Upper lobe of right lung (tissue), 1 donor: ENCODE data around the gene APBB2. TPM values are rescaled to one million over a fixed set of nuclear protein-coding genes. Genes with fewer than 3 reads are reported as not detected.

ENCODE experiments used
- ATAC-seq: fragments of 200-7000 bp; cut with Tn5 transposase; one replicate; pipeline ENCODE4 v1.9.1; 2020; ENCODE audit warnings: mild to moderate bottlenecking, moderate library complexity
- DNase-seq: peaks from one replicate; pipeline ENCODE4 v3.0.0-alpha.2; 2020
- H3K27ac ChIP-seq: fragments of 200-600 bp; one replicate; pipeline ENCODE4 v1.8.0; 2022
- H3K27me3 ChIP-seq: fragments of 200-600 bp; one replicate; pipeline ENCODE4 v1.8.0; 2022; ENCODE audit warnings: mild to moderate bottlenecking
- H3K36me3 ChIP-seq: fragments of 200-600 bp; one replicate; pipeline ENCODE4 v1.8.0; 2022
- H3K4me1 ChIP-seq: fragments of 200-600 bp; one replicate; pipeline ENCODE4 v1.8.0; 2022
- H3K4me3 ChIP-seq: fragments of 200-600 bp; one replicate; pipeline ENCODE4 v1.8.0; 2022; ENCODE audit warnings: mild to moderate bottlenecking
- H3K9me3 ChIP-seq: fragments of 200-600 bp; one replicate; pipeline ENCODE4 v1.8.0; 2022
- CTCF ChIP-seq: fragments of 200-600 bp; IDR thresholded peaks from one replicate; pipeline ENCODE4 v1.8.0; 2022; ENCODE audit warnings: antibody characterized with exemption
- intact Hi-C: fragments of 100-400 bp; cut with DNase I; formaldehyde crosslinking; loops from one replicate; pipeline ENCODE4 v1.11.0; 2022
- total RNA-seq: library from RNA; stranded (reverse); fragmentation: NEBNext Ultra II Directional; extraction: Animal tissue kit (Norgen Biotek cat#: 25700); gene quantifications from one replicate; pipeline ENCODE4 v1.2.1, GENCODE V29; 2021
- donor health status: DM: no; HTN: yes; CAD: no; lungs with severe emphysema.

The APBB2 gene
- total RNA-seq, 1 donor from 2014 or later = 88.2 TPM

- DNase-seq (no peak), ATAC-seq (no peak)
- no peak for TF ChIP-seq CTCF
- Histone ChIP-seq H3K36me3 (no peaks in the 10 kb centered on the region), H3K4me3 (no peak overlapping the region), H3K9me3 (no peaks in the 10 kb centered on the region), H3K4me1 (no peaks in the 10 kb centered on the region), H3K27me3 (no peaks in the 10 kb centered on the region), H3K27ac (no peak overlapping the region)
- intact Hi-C loops = no loop called here
These were observed 409.7 kb downstream of the APBB2 start for GRCh38 chr4:40804598-40804997.

- peak; percentile 40 for ATAC-seq
- Histone ChIP-seq H3K27ac (no peak overlapping the region), H3K27me3 (no peaks in the 10 kb centered on the region), H3K4me3 (no peak overlapping the region), H3K4me1 (no peaks in the 10 kb centered on the region), H3K36me3 (no peaks in the 10 kb centered on the region), H3K9me3 (no peaks in the 10 kb centered on the region)
- intact Hi-C loops = no loop called here
- no peak for DNase-seq
- TF ChIP-seq CTCF = no peak
These were observed 414.3 kb downstream of the APBB2 start for GRCh38 chr4:40800064-40800463.

GRCh38 chr4:40789771-40790170 is 424.6 kb downstream of the APBB2 start:
- Histone ChIP-seq H3K4me1 (no peaks in the 10 kb centered on the region), H3K9me3 (no peaks in the 10 kb centered on the region), H3K27ac (no peak overlapping the region), H3K27me3 (no peaks in the 10 kb centered on the region), H3K36me3 (no peaks in the 10 kb centered on the region), H3K4me3 (no peak overlapping the region)
- TF ChIP-seq CTCF = no peak
- DNase-seq = no peak
- intact Hi-C loops = no loop called here
- no peak for ATAC-seq

GRCh38 chr4:40789031-40789430 is 425.3 kb downstream of the APBB2 start:
- no peak for TF ChIP-seq CTCF
- H3K4me1 ChIP-seq = no peaks in the 10 kb centered on the region
- H3K4me3 ChIP-seq = no peak overlapping the region
- H3K27ac ChIP-seq = peak overlapping the region; percentile 9
- intact Hi-C loops = no loop called here
- ATAC-seq = no peak
- no peaks in the 10 kb centered on the region for H3K27me3 ChIP-seq
- no peaks in the 10 kb centered on the region for H3K36me3 ChIP-seq
- no peaks in the 10 kb centered on the region for H3K9me3 ChIP-seq
- DNase-seq = no peak

GRCh38 chr4:40788331-40788730 is 426.0 kb downstream of the APBB2 start:
- Histone ChIP-seq H3K27ac (peak overlapping the region; percentile 9), H3K9me3 (no peaks in the 10 kb centered on the region), H3K36me3 (no peaks in the 10 kb centered on the region), H3K4me1 (no peaks in the 10 kb centered on the region), H3K4me3 (no peak overlapping the region), H3K27me3 (no peaks in the 10 kb centered on the region)
- intact Hi-C loops = no loop called here
- TF ChIP-seq CTCF = no peak
- ATAC-seq = peak; percentile 79
- DNase-seq = no peak

GRCh38 chr4:40785727-40786126 is 428.6 kb downstream of the APBB2 start:
- Histone ChIP-seq H3K9me3 (no peaks in the 10 kb centered on the region), H3K4me1 (no peaks in the 10 kb centered on the region), H3K36me3 (no peaks in the 10 kb centered on the region), H3K27me3 (no peaks in the 10 kb centered on the region), H3K4me3 (no peak overlapping the region), H3K27ac (no peak overlapping the region)
- ATAC-seq (no peak), DNase-seq (no peak)
- TF ChIP-seq CTCF = no peak
- intact Hi-C loops = no loop called here
